ENCODE data around the gene BGLAP.

DNA sequence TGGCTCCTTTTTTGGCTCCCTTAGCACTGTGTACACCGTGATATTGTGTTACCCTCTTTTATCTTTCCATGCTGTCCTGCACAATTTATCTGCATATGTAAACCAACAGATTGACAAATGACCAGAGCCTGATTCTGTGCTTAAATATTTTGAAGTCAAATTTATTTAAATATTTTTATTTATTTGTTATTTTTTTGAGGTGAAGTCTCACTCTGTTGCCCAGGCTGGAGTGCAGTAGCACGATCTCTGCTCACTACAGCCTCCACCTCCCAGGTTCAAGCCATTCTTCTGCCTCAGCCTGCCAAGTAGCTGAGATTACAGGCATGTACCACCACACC lies 16.3 kb upstream of the BGLAP start:
- TF ChIP-seq, protein P1, sequence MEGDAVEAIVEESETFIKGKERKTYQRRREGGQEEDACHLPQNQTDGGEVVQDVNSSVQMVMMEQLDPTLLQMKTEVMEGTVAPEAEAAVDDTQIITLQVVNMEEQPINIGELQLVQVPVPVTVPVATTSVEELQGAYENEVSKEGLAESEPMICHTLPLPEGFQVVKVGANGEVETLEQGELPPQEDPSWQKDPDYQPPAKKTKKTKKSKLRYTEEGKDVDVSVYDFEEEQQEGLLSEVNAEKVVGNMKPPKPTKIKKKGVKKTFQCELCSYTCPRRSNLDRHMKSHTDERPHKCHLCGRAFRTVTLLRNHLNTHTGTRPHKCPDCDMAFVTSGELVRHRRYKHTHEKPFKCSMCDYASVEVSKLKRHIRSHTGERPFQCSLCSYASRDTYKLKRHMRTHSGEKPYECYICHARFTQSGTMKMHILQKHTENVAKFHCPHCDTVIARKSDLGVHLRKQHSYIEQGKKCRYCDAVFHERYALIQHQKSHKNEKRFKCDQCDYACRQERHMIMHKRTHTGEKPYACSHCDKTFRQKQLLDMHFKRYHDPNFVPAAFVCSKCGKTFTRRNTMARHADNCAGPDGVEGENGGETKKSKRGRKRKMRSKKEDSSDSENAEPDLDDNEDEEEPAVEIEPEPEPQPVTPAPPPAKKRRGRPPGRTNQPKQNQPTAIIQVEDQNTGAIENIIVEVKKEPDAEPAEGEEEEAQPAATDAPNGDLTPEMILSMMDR (IDR thresholded peaks at IDR 0.05; ENCODE audit: extremely low read depth in 1 of 2, insufficient read depth in 1 of 2, low read depth in 1 of 2, low read length in 2 of 2): no peak
- TF ChIP-seq FOS (IDR thresholded peaks at IDR 0.05; ENCODE audit: borderline replicate concordance, insufficient read depth, low read length) (no peak), POLR2A (IDR thresholded peaks at IDR 0.05; ENCODE audit: low read depth, low read length) (no peak)
